ENCODE data around the gene TSEN54.

GRCh38 chr17:75476752-75477489, 39.4 kb upstream of the TSEN54 start:
- TF ChIP-seq EZH2 (IDR thresholded peaks at IDR 0.05) (no peak), POLR2AphosphoS5 (IDR thresholded peaks at IDR 0.05; ENCODE audit: borderline replicate concordance, low read depth, low read length) (no peak), FOXP2 (optimal IDR thresholded peaks at IDR 0.05; ENCODE audit: control extremely low read depth, extremely low read length, insufficient read depth) (no peak)

Measured in SK-N-MC (cell line).